Fibroblast of pulmonary artery (primary cell): ENCODE data around the gene WNT3.

Source experiments
- DNase-seq: peaks from one replicate; pipeline ENCODE4 v3.0.0-alpha.2; 2010; ENCODE audit warnings: low read depth
- H3K4me3 ChIP-seq: replicated peaks from 2 replicates; pipeline ENCODE4 v1.5.1; 2011; ENCODE audit warnings: low read depth, mild to moderate bottlenecking, control low read depth, low read length, moderate library complexity
- TF ChIP-seq, protein P1 (sequence below): IDR thresholded peaks from 2 replicates; pipeline ENCODE4 v1.5.1; 2011; ENCODE audit warnings: mild to moderate bottlenecking, control low read depth, low read length, inconsistent platforms; ENCODE audit errors: missing control alignments

The WNT3 gene

DNA sequence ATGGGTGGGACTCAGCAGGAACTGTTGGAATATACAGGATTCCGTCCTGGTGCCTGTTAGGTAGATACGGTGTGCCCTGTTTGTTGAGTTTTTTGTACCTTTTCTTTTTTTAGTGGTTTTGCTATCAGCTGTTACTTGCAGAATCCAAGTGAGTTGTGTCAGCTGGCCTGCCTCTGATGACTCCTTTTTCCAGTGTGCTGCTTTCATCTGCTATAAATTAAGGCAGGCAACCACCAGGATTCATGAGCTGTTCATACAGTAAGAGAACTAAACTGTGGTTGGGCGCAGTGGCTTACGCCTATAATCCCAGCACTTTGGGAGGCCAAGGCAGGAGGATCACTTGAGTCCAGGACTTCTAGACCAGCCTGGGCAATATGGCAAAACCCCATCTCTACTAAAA, 79.9 kb downstream of the WNT3 start:
- H3K4me3 ChIP-seq = no peak overlapping the region
- TF ChIP-seq, protein P1, sequence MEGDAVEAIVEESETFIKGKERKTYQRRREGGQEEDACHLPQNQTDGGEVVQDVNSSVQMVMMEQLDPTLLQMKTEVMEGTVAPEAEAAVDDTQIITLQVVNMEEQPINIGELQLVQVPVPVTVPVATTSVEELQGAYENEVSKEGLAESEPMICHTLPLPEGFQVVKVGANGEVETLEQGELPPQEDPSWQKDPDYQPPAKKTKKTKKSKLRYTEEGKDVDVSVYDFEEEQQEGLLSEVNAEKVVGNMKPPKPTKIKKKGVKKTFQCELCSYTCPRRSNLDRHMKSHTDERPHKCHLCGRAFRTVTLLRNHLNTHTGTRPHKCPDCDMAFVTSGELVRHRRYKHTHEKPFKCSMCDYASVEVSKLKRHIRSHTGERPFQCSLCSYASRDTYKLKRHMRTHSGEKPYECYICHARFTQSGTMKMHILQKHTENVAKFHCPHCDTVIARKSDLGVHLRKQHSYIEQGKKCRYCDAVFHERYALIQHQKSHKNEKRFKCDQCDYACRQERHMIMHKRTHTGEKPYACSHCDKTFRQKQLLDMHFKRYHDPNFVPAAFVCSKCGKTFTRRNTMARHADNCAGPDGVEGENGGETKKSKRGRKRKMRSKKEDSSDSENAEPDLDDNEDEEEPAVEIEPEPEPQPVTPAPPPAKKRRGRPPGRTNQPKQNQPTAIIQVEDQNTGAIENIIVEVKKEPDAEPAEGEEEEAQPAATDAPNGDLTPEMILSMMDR = no peak
- no peak for DNase-seq

GRCh38 chr17:46737326-46737725, 81.2 kb downstream of the WNT3 start:
- no peak overlapping the region for H3K4me3 ChIP-seq
- TF ChIP-seq, protein P1 = no peak
- no peak for DNase-seq

DNA sequence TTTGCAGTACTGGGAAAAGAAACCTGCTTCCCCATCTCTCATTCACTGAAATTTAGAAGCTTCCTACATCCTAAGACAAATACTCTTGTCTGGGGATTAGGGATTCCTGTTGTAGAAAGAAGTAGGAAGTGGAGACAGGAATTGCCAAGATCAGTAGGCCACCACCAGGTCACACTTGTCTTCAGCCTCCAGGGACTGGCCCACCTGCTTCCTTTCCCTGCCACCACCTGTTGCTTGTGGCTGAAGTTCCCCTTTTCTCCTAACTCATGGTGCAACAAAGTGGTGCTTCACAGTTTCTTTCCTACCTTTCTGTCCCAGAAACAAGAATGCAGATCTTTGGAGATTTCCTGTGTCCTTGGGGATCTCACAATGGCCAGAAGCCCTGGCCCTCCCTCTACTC, 82.4 kb downstream of the WNT3 start:
- DNase-seq = no peak
- H3K4me3 ChIP-seq = no peak overlapping the region
- TF ChIP-seq, protein P1 = no peak

- TF ChIP-seq, protein P1 = no peak
- DNase-seq = peak; percentile 6
- no peak overlapping the region for H3K4me3 ChIP-seq
Observed at GRCh38 chr17:46733837-46734475, 84.5 kb downstream of the WNT3 start.

DNA sequence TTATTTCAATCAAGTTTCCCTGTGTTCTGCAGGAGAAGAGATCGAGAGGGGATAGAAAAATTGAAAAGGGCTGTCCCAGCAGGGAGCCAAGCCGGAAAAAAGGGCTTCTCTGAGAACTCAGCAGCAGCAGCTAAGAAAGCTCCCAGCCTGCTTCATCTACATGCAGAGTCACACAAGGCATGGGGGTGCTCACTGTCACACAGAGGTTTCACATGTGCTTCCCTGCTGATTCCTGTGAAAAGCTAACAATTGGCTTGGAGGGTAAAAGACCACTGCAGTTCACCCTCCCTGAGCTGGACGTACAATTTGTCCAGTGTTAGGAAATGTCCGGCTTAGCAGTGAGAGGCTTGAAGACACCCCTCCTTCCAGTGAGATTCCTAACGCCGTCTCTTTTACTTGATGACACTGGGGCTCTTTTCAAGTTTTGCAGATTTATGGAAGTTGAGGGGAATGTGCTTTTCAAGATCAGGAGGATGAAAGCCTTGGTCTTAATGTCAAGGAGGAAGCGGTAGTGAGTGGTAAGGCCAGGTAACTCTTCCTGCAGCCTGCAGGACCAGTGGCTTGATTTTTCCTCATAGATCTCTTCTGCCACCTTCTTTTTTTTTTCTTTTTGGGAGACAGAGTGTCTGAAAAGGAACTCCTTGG, 85.6 kb downstream of the WNT3 start:
- TF ChIP-seq, protein P1 = no peak
- no peak for DNase-seq
- H3K4me3 ChIP-seq = no peak overlapping the region

GRCh38 chr17:46732160-46732559, 86.3 kb downstream of the WNT3 start:
- no peak overlapping the region for H3K4me3 ChIP-seq
- TF ChIP-seq, protein P1 = no peak
- DNase-seq = no peak

GRCh38 chr17:46730679-46731078, 87.8 kb downstream of the WNT3 start:
- DNase-seq = no peak
- no peak overlapping the region for H3K4me3 ChIP-seq
- TF ChIP-seq, protein P1 = no peak
